Astrocyte (in vitro differentiated cells and primary cell): ENCODE results near the gene BMS1.

ENCODE experiments used
- CTCF ChIP-seq: IDR thresholded peaks from 2 replicates; pipeline ENCODE4 v1.5.1; 2011; ENCODE audit warnings: low read depth, mild to moderate bottlenecking, inconsistent platforms, low read length, moderate library complexity; ENCODE audit not compliant: insufficient read depth
- EZH2 ChIP-seq: IDR thresholded peaks from 2 replicates; pipeline ENCODE4 v1.6.1; 2012; ENCODE audit warnings: mild to moderate bottlenecking, low read length, inconsistent platforms; ENCODE audit not compliant: insufficient read depth

GRCh38 chr10:42872865-42873435 is 90.4 kb downstream of the BMS1 start:
- TF ChIP-seq CTCF (no peak), EZH2 (no peak)
